SK-N-MC (cell line): Measurements from ENCODE around the gene TSEN2.
"Not testable (repeated sequence)": the region's sequence is repeated elsewhere in the genome, so short reads cannot be mapped to it uniquely, and the experiment has no call there.

Experiments used
- EZH2 ChIP-seq: fragments of 200-600 bp; sonication (generic); IDR thresholded peaks from one replicate; pipeline ENCODE4 v1.6.1; 2017; ENCODE audit warnings: antibody characterized with exemption
- POLR2AphosphoS5 ChIP-seq: IDR thresholded peaks from 2 replicates; pipeline ENCODE4 v1.6.1; 2012; ENCODE audit warnings: mild to moderate bottlenecking, low read depth, low read length, borderline replicate concordance

- not testable (repeated sequence) for TF ChIP-seq EZH2, POLR2AphosphoS5
These were observed 26.9 kb upstream of the TSEN2 start for GRCh38 chr3:12457380-12457779.
